HG03280 (cell line): Measurements from ENCODE around the gene THBS1.

Experiments used
- ATAC-seq: cut with Tn5 transposase; IDR thresholded peaks from one replicate; pipeline ENCODE4 v1.9.1; 2021; ENCODE audit warnings: mild to moderate bottlenecking, moderate library complexity; ENCODE audit not compliant: unreplicated experiment

THBS1 gene

GRCh38 chr15:39580485-39581241 lies at the start of gene THBS1:
TSS of gene THBS1 (plus strand) at chr15:39581079. CDS start at chr15:39581858, 779 bp downstream.
- ATAC-seq = no peak

DNA sequence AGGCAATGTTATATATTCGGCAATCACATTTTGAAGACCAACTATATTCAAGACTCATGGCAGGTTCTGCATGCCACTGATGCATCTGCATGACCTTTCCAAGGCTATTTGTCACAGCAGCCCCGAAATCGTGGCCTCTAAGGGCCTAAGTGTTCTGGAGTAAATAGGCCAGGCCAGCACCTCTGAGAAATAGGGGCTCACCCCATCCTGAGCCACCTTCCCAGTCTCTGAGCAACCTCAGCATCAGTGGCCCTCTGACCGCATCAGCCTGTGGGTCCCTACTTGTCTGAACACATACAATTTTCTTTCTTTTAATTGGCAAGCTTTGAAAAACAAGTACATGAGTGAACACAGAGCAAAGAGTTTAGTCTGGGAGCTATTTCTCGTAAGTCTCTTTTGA lies 45.9 kb upstream of the THBS1 start:
- ATAC-seq = no peak

- no peak for ATAC-seq
These were observed 45.4 kb upstream of the THBS1 start for GRCh38 chr15:39535466-39535865.

DNA sequence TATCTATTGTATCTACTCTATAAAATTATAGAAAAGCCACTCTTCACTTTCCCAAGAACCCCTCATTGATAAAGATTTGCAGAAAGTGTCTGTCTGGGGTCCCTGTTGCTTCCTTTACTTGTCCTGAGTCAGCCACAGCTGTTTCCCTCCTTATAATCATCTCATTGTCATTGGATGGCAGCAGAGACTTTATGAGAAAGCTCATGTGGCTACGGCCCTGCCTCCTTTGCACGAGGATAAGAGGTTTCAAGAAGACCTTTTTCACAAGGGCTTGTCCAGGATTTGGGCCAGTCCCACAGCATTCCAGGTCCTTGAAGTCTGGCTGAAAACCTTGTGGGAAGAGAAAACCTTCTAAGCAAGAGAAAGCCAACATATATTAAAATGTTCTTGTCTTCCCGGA lies 41.9 kb upstream of the THBS1 start:
- no peak for ATAC-seq

DNA sequence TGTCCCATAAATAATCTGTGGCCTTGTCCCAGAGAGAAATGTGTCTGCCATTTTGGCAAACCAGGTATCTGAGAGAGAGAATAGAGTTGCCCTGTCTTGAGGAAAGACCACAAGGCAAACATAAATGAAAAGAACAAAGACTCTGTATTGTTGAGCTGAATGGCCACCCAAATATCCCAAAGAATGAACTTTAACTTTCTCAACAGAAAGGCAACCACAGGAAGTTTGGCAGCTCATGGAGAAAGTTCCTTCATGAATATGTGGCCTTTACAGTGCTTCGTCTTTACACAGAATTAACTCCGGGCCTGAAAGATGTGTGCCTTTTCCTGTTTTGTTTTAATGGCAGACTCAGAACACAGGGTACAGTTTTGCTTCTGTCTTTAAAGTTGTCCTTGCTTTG lies 41.4 kb upstream of the THBS1 start:
- ATAC-seq = no peak

GRCh38 chr15:39539973-39540558 lies 40.8 kb upstream of the THBS1 start:
- ATAC-seq = no peak

DNA sequence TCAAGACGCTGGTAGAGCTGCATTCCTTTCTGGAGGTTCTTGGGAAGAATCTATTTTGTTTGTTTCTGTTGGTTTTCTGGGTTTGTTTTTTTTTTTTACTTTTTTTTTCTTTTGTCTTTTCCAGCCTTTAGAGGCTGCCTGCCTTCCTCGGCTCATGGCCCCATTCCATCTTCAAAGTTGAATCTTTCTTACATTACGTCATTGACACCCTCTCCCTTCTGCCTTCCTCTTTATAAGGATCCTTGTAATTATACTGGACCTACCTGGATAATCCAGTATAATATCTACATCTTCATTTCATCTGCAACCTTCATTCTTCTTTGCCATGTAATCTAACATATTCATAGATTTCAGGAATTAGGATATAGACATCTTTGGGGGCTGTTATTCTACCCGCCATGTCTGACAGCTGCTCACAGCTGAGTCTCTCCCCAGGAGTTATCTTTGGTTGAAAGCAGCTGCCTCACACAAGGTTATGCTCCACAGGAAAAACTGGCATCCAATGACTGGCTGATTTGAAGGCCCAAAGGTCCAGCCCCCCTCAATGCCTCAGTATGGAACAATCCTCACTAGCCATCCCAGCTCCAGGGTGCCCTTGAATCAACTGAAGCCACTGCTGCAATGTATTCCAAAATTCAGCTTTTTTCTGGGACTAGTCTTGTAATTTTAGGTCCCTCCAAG lies 38.4 kb upstream of the THBS1 start:
- ATAC-seq = no peak

DNA sequence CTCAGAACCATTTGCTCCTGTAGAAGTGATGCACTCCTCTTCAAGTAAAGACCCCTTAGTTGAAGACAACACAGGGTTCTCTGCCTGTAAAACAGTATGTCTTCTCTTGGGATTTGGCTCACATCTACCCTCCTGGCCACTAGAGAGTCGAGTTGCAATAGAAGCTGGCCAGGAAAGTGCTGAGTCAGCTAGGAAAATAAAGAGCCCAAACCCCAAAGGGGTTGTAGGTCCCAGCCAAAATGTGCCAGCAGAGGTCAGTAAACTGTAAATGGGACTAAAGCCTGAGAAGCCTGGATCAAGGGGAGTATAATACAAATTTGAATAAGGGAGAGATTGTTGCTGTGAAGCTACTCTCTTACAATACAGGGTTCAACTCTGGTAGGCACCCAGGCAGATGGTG lies 37.2 kb upstream of the THBS1 start:
- ATAC-seq = no peak

DNA sequence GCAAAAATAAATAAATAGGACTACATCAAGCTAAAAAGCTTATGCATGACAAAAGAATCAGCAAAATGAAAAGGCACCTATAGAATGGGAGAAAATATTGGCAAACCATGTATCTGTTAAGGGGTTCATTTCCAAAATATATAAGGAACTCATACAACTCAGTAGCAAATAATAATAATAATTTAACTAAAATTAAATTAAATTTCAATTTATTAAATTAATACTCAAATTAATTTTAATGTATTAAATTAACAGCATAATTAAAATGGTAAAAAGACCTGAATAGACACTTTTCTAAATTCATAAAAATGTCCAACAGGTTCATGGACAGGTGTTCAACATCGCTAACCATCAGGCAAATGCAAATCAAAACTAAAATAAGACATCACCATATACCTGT lies 34.0 kb upstream of the THBS1 start:
- no peak for ATAC-seq

GRCh38 chr15:39548561-39548960 lies 32.3 kb upstream of the THBS1 start:
- no peak for ATAC-seq

GRCh38 chr15:39549912-39550311 lies 31.0 kb upstream of the THBS1 start:
- no peak for ATAC-seq

- ATAC-seq = no peak
These were observed 29.4 kb upstream of the THBS1 start for GRCh38 chr15:39551476-39551875.

GRCh38 chr15:39552556-39552955 lies 28.3 kb upstream of the THBS1 start:
- ATAC-seq = no peak

- ATAC-seq = no peak
These were observed 26.8 kb upstream of the THBS1 start for GRCh38 chr15:39553947-39554693.

DNA sequence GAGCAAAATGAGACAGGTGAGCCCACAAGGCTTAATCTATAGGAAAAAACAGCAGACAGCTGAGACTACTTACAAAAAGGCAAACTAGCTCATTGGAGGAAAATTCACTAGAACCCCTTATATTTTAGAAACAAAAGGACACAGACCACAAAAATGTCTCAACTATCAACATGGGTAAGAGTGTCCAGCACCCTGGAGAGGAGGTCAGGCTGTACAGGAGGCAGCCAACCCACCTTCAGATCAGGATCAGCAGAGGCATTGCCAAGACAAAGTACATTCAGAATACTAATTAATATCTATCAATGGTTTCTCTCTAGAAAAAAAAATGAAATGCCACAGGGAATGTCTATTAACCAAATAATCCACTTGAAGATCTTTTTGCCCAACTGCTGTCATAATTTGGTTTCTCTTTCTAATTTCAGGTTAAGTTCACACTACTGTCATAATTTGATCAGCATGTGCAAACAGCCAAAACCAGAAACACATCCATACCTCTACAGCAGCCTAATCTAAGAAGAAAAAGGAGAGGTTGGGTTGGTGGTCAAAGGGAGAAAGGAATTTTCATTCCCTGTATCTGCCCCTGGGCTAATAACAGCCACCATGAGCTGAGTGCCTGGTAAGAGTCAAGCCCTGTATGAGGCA lies 26.0 kb upstream of the THBS1 start:
- no peak for ATAC-seq

- ATAC-seq = no peak
These were observed 25.0 kb upstream of the THBS1 start for GRCh38 chr15:39555885-39556284.

DNA sequence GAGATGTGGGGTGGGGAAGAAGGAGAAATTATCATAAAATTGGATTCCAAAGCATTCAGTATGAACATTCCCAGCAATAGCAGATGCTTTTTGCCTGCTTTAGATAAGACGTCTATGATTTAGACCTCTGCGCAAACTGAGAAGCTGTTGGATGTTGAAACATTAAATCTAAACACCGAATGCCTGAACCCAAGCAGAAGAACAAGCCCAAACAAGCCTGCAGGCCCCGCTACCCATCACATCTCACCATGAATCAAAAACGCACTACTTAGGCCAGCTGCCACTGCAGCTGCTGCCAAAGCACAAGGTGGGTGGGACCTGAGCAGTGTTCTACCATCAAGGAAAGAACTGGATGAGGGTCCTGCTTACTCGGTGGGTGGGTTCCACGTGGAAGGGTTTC lies 24.4 kb upstream of the THBS1 start:
- ATAC-seq = no peak

GRCh38 chr15:39558421-39558820 lies 22.5 kb upstream of the THBS1 start:
- ATAC-seq = no peak

- no peak for ATAC-seq
These were observed 15.8 kb upstream of the THBS1 start for GRCh38 chr15:39564972-39565665.

- ATAC-seq = no peak
These were observed 15.0 kb upstream of the THBS1 start for GRCh38 chr15:39565851-39566250.
